ENCODE data around the gene DLGAP1. TPM values are rescaled to one million over a fixed set of nuclear protein-coding genes. Genes with fewer than 3 reads are reported as not detected.

DLGAP1 gene
- polyA plus RNA-seq, 1 experiment = 0.09 TPM

- Histone ChIP-seq H3K27me3 (ENCODE audit: control insufficient read depth, insufficient read depth, low read length) (no peaks in the 10 kb centered on the region), H3K27ac (ENCODE audit: low read depth, low read length) (no peak overlapping the region), H3K9me3 (ENCODE audit: control insufficient read depth, insufficient read depth, low read length) (no peaks in the 10 kb centered on the region), H3K4me3 (ENCODE audit: low read depth, low read length) (no peak overlapping the region)
- POLR2A ChIA-PET = no interaction called here
- DNase-seq (ENCODE audit: low read depth, low spot score) = no peak
- CTCF ChIA-PET = interaction anchor here (3.1 kb wide), 1 partner anchor 177 kb away, joined by 14 read pairs; no protein-coding TSS in a partner anchor
- no peak for TF ChIP-seq CTCF (IDR thresholded peaks at IDR 0.05; ENCODE audit: low read depth, low read length)
Measured at GRCh38 chr18:3693410-3693809, 761.7 kb downstream of the DLGAP1 start.

GRCh38 chr18:3692691-3693090 lies 762.4 kb downstream of the DLGAP1 start:
- Histone ChIP-seq H3K27me3 (ENCODE audit: control insufficient read depth, insufficient read depth, low read length) (no peaks in the 10 kb centered on the region), H3K9me3 (ENCODE audit: control insufficient read depth, insufficient read depth, low read length) (no peaks in the 10 kb centered on the region), H3K4me3 (ENCODE audit: low read depth, low read length) (no peak overlapping the region), H3K27ac (ENCODE audit: low read depth, low read length) (no peak overlapping the region)
- ChIA-PET CTCF (interaction anchor here (1.0 to 4.6 kb wide), 7 partner anchors 11 to 411 kb away, joined by 3 to 27 read pairs (median 11); no protein-coding TSS in a partner anchor), POLR2A (no interaction called here)
- DNase-seq (ENCODE audit: low read depth, low spot score) = no peak
- no peak for TF ChIP-seq CTCF (IDR thresholded peaks at IDR 0.05; ENCODE audit: low read depth, low read length)

GRCh38 chr18:3692113-3692621 lies 762.9 kb downstream of the DLGAP1 start:
- H3K4me3 ChIP-seq (ENCODE audit: low read depth, low read length) = no peak overlapping the region
- H3K27me3 ChIP-seq (ENCODE audit: control insufficient read depth, insufficient read depth, low read length) = no peaks in the 10 kb centered on the region
- no peak for DNase-seq (ENCODE audit: low read depth, low spot score)
- CTCF ChIA-PET = interaction anchor here (0.5 to 4.6 kb wide), 10 partner anchors 12 to 410 kb away, joined by 3 to 27 read pairs (median 5); no protein-coding TSS in a partner anchor
- no peak for TF ChIP-seq CTCF (IDR thresholded peaks at IDR 0.05; ENCODE audit: low read depth, low read length)
- H3K9me3 ChIP-seq (ENCODE audit: control insufficient read depth, insufficient read depth, low read length) = no peaks in the 10 kb centered on the region
- POLR2A ChIA-PET = no interaction called here
- H3K27ac ChIP-seq (ENCODE audit: low read depth, low read length) = no peak overlapping the region

DNA sequence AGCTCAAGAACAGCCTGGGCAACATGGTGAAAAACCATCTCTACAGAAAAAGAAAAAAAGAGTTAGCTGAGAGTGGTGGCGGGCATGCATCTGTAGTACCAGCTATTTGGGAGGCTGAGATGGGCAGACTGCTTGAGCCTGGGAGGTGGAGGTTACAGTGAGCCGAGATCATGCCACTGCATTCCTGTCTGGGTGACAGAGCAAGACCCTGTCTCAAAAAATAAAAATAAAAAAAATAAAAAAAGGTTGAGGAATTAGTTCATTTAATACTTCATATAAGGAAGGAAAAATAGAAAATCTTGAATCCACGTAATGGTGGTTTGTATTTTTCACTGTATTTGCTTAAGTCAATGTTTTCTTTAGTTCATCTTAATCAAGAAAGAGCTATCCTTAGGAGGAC lies 763.4 kb downstream of the DLGAP1 start:
- H3K27me3 ChIP-seq (ENCODE audit: control insufficient read depth, insufficient read depth, low read length) = no peaks in the 10 kb centered on the region
- peaks cover 2% of the 10 kb centered on the region; the same call in 1 of the 2 replicates for H3K9me3 ChIP-seq (ENCODE audit: control insufficient read depth, insufficient read depth, low read length)
- ChIA-PET CTCF (interaction anchor here (0.5 to 4.6 kb wide), 9 partner anchors 12 to 410 kb away, joined by 3 to 27 read pairs (median 5); no protein-coding TSS in a partner anchor), POLR2A (no interaction called here)
- no peak for DNase-seq (ENCODE audit: low read depth, low spot score)
- H3K27ac ChIP-seq (ENCODE audit: low read depth, low read length) = no peak overlapping the region
- no peak overlapping the region for H3K4me3 ChIP-seq (ENCODE audit: low read depth, low read length)
- TF ChIP-seq CTCF (IDR thresholded peaks at IDR 0.05; ENCODE audit: low read depth, low read length) = no peak

GRCh38 chr18:3690764-3691066 lies 764.4 kb downstream of the DLGAP1 start:
- CTCF ChIA-PET = interaction anchor here (0.8 to 4.6 kb wide), 3 partner anchors 13 to 179 kb away, joined by 3 to 27 read pairs (median 5); no protein-coding TSS in a partner anchor
- Histone ChIP-seq H3K9me3 (ENCODE audit: control insufficient read depth, insufficient read depth, low read length) (peaks cover 5% of the 10 kb centered on the region; the same call in 1 of the 2 replicates), H3K4me3 (ENCODE audit: low read depth, low read length) (no peak overlapping the region), H3K27ac (ENCODE audit: low read depth, low read length) (no peak overlapping the region), H3K27me3 (ENCODE audit: control insufficient read depth, insufficient read depth, low read length) (no peaks in the 10 kb centered on the region)
- no peak for DNase-seq (ENCODE audit: low read depth, low spot score)
- no peak for TF ChIP-seq CTCF (IDR thresholded peaks at IDR 0.05; ENCODE audit: low read depth, low read length)
- POLR2A ChIA-PET = no interaction called here

All from AG04450 (cell line).